GM12878 (cell line): Measurements from ENCODE around the gene TACR3. TPM values are rescaled to one million over a fixed set of nuclear protein-coding genes. Genes with fewer than 3 reads are reported as not detected.

Source experiments
- ATAC-seq: fragments of 200-7000 bp; cut with Tn5 transposase; 3 replicates; pipeline ENCODE4 v1.9.1; 2020; ENCODE audit warnings: mild to moderate bottlenecking, moderate library complexity
- BruUV-seq: library from RNA; stranded (reverse); fragments of 400-500 nt; replicated peaks from 2 replicates; lab custom pipeline; 2021; lab: Mats Ljungman, UMichigan
- CTCF ChIA-PET: fragments of 300-600 bp; sonication (Branson Sonifier 250); formaldehyde crosslinking; extraction: SDS; loops from one replicate; lab custom pipeline; 2021; ENCODE audit warnings: inconsistent platforms; lab: Yijun Ruan, JAX
- POLR2A ChIA-PET: fragments of 350-600 bp; formaldehyde crosslinking; extraction: SDS; loops from one replicate; lab custom pipeline; 2021; ENCODE audit warnings: inconsistent platforms; lab: Charles Lee
- RAD21 ChIA-PET: fragments of 300-600 bp; sonication (Branson Sonifier 250); formaldehyde crosslinking; loops from one replicate; lab custom pipeline; 2023; ENCODE audit warnings: antibody characterized with exemption; ENCODE audit not compliant: unreplicated experiment; lab: Charles Lee
- SMC1A ChIA-PET: fragments of 300-600 bp; sonication (Branson Sonifier 250); formaldehyde crosslinking; loops from one replicate; lab custom pipeline; 2023; ENCODE audit not compliant: unreplicated experiment, uncharacterized antibody; lab: Charles Lee
- DNase-seq: peaks from one replicate; pipeline ENCODE4 v3.0.0-alpha.2; 2011; ENCODE audit warnings: low read depth, low spot score
- FAIRE-seq: peaks from 3 replicates; lab custom pipeline; 2011; peaks lifted over from hg19 to GRCh38; lab: Jason Lieb, UNC
- H2AFZ ChIP-seq: 2 replicates; pipeline ENCODE4 v1.6.0; 2011; ENCODE audit warnings: low read depth, low read length, control low read depth; ENCODE audit not compliant: control insufficient read depth
- H3K27ac ChIP-seq: 2 replicates; pipeline ENCODE4 v1.5.1; 2011; ENCODE audit warnings: control low read depth; ENCODE audit not compliant: control insufficient read depth, insufficient read depth
- H3K27me3 ChIP-seq, 2 experiments: replicated peaks in 1 of 2; 2 replicates each; pipeline versions ENCODE4 v1.6.0 to v1.6.1; 2011; ENCODE audit warnings: low read length in 1 of 2; ENCODE audit not compliant: control insufficient read depth in 2 of 2, insufficient read depth in 2 of 2
- H3K36me3 ChIP-seq, 2 experiments: 2 replicates each; pipeline ENCODE4 v1.5.1; 2011; ENCODE audit warnings: low read length in 1 of 2; ENCODE audit not compliant: control insufficient read depth in 2 of 2, insufficient read depth in 2 of 2
- H3K4me1 ChIP-seq: 2 replicates; pipeline ENCODE4 v1.6.1; 2011; ENCODE audit warnings: mild to moderate bottlenecking, low read length, moderate library complexity, mixed read lengths; ENCODE audit not compliant: control insufficient read depth, insufficient read depth
- H3K4me2 ChIP-seq: 2 replicates; pipeline ENCODE4 v1.6.0; 2011; ENCODE audit warnings: control low read depth; ENCODE audit not compliant: control insufficient read depth, insufficient read depth
- H3K4me3 ChIP-seq: fragments of 200-600 bp; sonication (generic); 2 replicates; pipeline ENCODE4 v1.5.1; 2016
- H3K79me2 ChIP-seq: 2 replicates; pipeline ENCODE4 v1.6.0; 2011; ENCODE audit warnings: low read length; ENCODE audit not compliant: control insufficient read depth, insufficient read depth
- H3K9ac ChIP-seq: 2 replicates; pipeline ENCODE4 v1.8.0; 2011; ENCODE audit warnings: low read length, control low read depth, mixed read lengths; ENCODE audit not compliant: control insufficient read depth, insufficient read depth
- H3K9me3 ChIP-seq: replicated peaks from 3 replicates; pipeline ENCODE4 v1.5.1; 2011; ENCODE audit warnings: mild to moderate bottlenecking, low read length; ENCODE audit not compliant: control insufficient read depth, insufficient read depth
- H4K20me1 ChIP-seq: 2 replicates; pipeline ENCODE4 v1.6.0; 2011; ENCODE audit not compliant: control insufficient read depth, insufficient read depth
- BACH1 ChIP-seq: fragments of 450-650 bp; IDR thresholded peaks from 2 replicates; pipeline ENCODE4 v1.6.1; 2017; ENCODE audit warnings: mild to moderate bottlenecking, borderline replicate concordance
- CHD1 ChIP-seq: IDR thresholded peaks from 2 replicates; pipeline ENCODE4 v1.6.1; 2012; ENCODE audit warnings: low read depth, low read length, improper control_type of control experiment
- DPF2 ChIP-seq: fragments of 450-650 bp; IDR thresholded peaks from 2 replicates; pipeline ENCODE4 v1.6.1; 2017; ENCODE audit warnings: mild to moderate bottlenecking
- E2F4 ChIP-seq: IDR thresholded peaks from 2 replicates; pipeline ENCODE4 v1.6.1; 2012; ENCODE audit warnings: low read depth, low read length, improper control_type of control experiment
- IKZF1 ChIP-seq: fragments of 450-650 bp; conservative IDR thresholded peaks from 2 replicates; pipeline ENCODE4 v1.6.1; 2017; ENCODE audit warnings: antibody characterized with exemption, mild to moderate bottlenecking
- JUNB ChIP-seq: IDR thresholded peaks from 2 replicates; pipeline ENCODE4 v1.6.1; 2016; ENCODE audit warnings: antibody characterized with exemption, mild to moderate bottlenecking
- JUND ChIP-seq: IDR thresholded peaks from 2 replicates; pipeline ENCODE4 v1.6.1; 2012; ENCODE audit warnings: low read depth, mild to moderate bottlenecking, low read length, improper control_type of control experiment, moderate library complexity
- KAT2A ChIP-seq: conservative IDR thresholded peaks from 2 replicates; pipeline ENCODE4 v1.6.1; 2011; ENCODE audit warnings: low read depth, low read length; ENCODE audit not compliant: control insufficient read depth
- MYC ChIP-seq: IDR thresholded peaks from 2 replicates; pipeline ENCODE4 v1.6.1; 2011; ENCODE audit warnings: mild to moderate bottlenecking, low read length, moderate library complexity, inconsistent platforms; ENCODE audit not compliant: insufficient read depth, insufficient replicate concordance, insufficient read length, severe bottlenecking
- NBN ChIP-seq: fragments of 450-650 bp; IDR thresholded peaks from 2 replicates; pipeline ENCODE4 v1.6.1; 2016
- NFXL1 ChIP-seq: fragments of 450-650 bp; IDR thresholded peaks from 2 replicates; pipeline ENCODE4 v1.6.1; 2017; ENCODE audit warnings: antibody characterized with exemption, mild to moderate bottlenecking, borderline replicate concordance
- PAX5 ChIP-seq: IDR thresholded peaks from 2 replicates; pipeline ENCODE4 v1.6.1; 2011; ENCODE audit warnings: low read depth, low read length, borderline replicate concordance
- PAX8 ChIP-seq: fragments of 450-650 bp; IDR thresholded peaks from 2 replicates; pipeline ENCODE4 v1.6.1; 2017; ENCODE audit warnings: mild to moderate bottlenecking, moderate library complexity
- RFX5 ChIP-seq: IDR thresholded peaks from 2 replicates; pipeline ENCODE4 v1.6.1; 2011; ENCODE audit warnings: low read depth, low read length, improper control_type of control experiment
- SIX5 ChIP-seq: IDR thresholded peaks from 2 replicates; pipeline ENCODE4 v1.6.1; 2011; ENCODE audit warnings: mild to moderate bottlenecking, low read depth, low read length, moderate library complexity; ENCODE audit not compliant: severe bottlenecking
- SUPT20H ChIP-seq: IDR thresholded peaks from 2 replicates; pipeline ENCODE4 v1.6.1; 2011; ENCODE audit warnings: low read depth, mild to moderate bottlenecking, low read length, moderate library complexity, borderline replicate concordance; ENCODE audit not compliant: control insufficient read depth
- TCF3 ChIP-seq: IDR thresholded peaks from 2 replicates; pipeline ENCODE4 v1.6.1; 2012; ENCODE audit warnings: low read depth, mild to moderate bottlenecking, low read length, borderline replicate concordance; ENCODE audit not compliant: insufficient read depth
- YBX1 ChIP-seq: fragments of 450-650 bp; IDR thresholded peaks from 2 replicates; pipeline ENCODE4 v1.6.1; 2016; ENCODE audit warnings: antibody characterized with exemption
- ZBED1 ChIP-seq: IDR thresholded peaks from 2 replicates; pipeline ENCODE4 v1.6.1; 2016; ENCODE audit warnings: borderline replicate concordance
- ZBTB33 ChIP-seq: fragments of 450-650 bp; IDR thresholded peaks from 2 replicates; pipeline ENCODE4 v1.6.1; 2017; ENCODE audit warnings: mild to moderate bottlenecking
- ZNF24 ChIP-seq: fragments of 450-650 bp; IDR thresholded peaks from 2 replicates; pipeline ENCODE4 v1.6.1; 2017; ENCODE audit warnings: antibody characterized with exemption, mild to moderate bottlenecking
- WGBS: methylation state at CpG from one replicate; pipeline ENCODE4 v1.1.6; 2016; ENCODE audit warnings: low lambda C conversion rate; ENCODE audit not compliant: insufficient replicate concordance, insufficient coverage; ENCODE audit errors: missing lambda C conversion rate; 5-methylcytosine and 5-hydroxymethylcytosine counted together
- in situ Hi-C: fragments of 300-500 bp; cut with MboI; formaldehyde crosslinking; loops from 9 replicates; pipeline ENCODE4 v1.14.3; 2018; ENCODE audit warnings: mixed read lengths
- intact Hi-C: fragments of 100-400 bp; cut with micrococcal nuclease; formaldehyde crosslinking; loops from one replicate; pipeline ENCODE4 v1.14.2; 2022; ENCODE audit not compliant: unreplicated experiment
- polyA plus RNA-seq, 11 experiments: library from polyadenylated mRNA; depleted of rRNA in 4 of 11; unstranded in 6 of 11; stranded (reverse) in 5 of 11; fragments of >200 nt; fragmentation: Nextera tagmentation in 4 of 11; fragmentation: Illumina TruSeq in 1 of 11; extraction: Ambion mirVana in 4 of 11; extraction: Trizol in 1 of 11; gene quantifications; 1 replicate in 1 of 11; 2 replicates in 10 of 11; pipeline versions ENCODE4 v1.2.1 to v1.2.3, GENCODE V29; 2011 to 2016; ENCODE audit warnings: inconsistent platforms in 2 of 11, missing spikeins in 2 of 11, low read depth in 1 of 11
- total RNA-seq, 4 experiments: library from RNA; depleted of rRNA in 3 of 4; stranded (reverse); fragments of >200 nt in 3 of 4; fragmentation: Illumina TruSeq in 1 of 4; extraction: Trizol in 1 of 4; gene quantifications; 2 replicates each; pipeline versions ENCODE4 v1.2.1 to v1.2.3, GENCODE V29; 2013 to 2021
- TF ChIP-seq, protein P1 (sequence below): fragments of 450-650 bp; IDR thresholded peaks from 2 replicates; pipeline ENCODE4 v1.6.1; 2017; ENCODE audit warnings: borderline replicate concordance

TACR3 gene
- total and polyA plus RNA-seq, 10 of the 15 experiments (the other 5 are each of a cell fraction or from before 2014, with no cell fraction given), result not detected

- TF ChIP-seq, protein P1, sequence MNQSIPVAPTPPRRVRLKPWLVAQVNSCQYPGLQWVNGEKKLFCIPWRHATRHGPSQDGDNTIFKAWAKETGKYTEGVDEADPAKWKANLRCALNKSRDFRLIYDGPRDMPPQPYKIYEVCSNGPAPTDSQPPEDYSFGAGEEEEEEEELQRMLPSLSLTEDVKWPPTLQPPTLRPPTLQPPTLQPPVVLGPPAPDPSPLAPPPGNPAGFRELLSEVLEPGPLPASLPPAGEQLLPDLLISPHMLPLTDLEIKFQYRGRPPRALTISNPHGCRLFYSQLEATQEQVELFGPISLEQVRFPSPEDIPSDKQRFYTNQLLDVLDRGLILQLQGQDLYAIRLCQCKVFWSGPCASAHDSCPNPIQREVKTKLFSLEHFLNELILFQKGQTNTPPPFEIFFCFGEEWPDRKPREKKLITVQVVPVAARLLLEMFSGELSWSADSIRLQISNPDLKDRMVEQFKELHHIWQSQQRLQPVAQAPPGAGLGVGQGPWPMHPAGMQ, result no peak
- TF ChIP-seq CHD1, result no peak
Observed at GRCh38 chr4:103626296-103626695, 93.5 kb downstream of the TACR3 start (continued).

DNA sequence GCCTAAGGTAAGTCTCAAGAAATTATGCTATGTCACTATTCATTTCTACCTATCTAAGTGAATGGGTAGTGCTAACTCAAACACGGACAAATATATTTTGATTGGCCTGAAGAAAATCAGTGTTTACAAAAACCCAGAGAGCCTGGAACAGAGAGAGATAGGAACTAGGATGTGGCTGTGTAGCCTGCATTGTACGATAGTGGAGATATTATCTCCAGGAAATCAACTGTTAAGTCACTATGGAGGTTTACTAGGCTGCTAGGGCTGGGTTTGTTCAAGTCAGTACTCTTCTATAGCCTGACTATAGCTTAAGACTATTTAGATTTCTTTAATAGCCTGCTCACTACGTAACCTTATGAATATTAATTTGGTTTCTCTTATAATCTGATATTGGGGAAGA, 127.9 kb downstream of the TACR3 start:
- no TSS peak for BruUV-seq
- in situ Hi-C loops (no loop called here), intact Hi-C loops (no loop called here)
- no peak for ATAC-seq
- H4K20me1 ChIP-seq, result no peaks in the 10 kb centered on the region
- ChIA-PET POLR2A (no interaction called here), CTCF (no interaction called here), RAD21 (no interaction called here), SMC1A (no interaction called here)
- no peak for TF ChIP-seq TCF3
- no peak for TF ChIP-seq KAT2A
- no peak for TF ChIP-seq BACH1
- no peak for TF ChIP-seq ZBTB33
- TF ChIP-seq JUNB, result no peak
- no peak for TF ChIP-seq PAX5
- TF ChIP-seq YBX1, result no peak
- TF ChIP-seq ZBED1, result no peak
- TF ChIP-seq NFXL1, result no peak
- no peak for TF ChIP-seq PAX8
- TF ChIP-seq MYC, result no peak
- no peak for TF ChIP-seq IKZF1
- no peak for TF ChIP-seq SIX5
- TF ChIP-seq RFX5, result no peak
- TF ChIP-seq SUPT20H, result no peak
- no peak for TF ChIP-seq ZNF24
- no peak for TF ChIP-seq DPF2
- no peak for TF ChIP-seq NBN
- no peak for TF ChIP-seq JUND
- no peak for TF ChIP-seq E2F4
- no peak for FAIRE-seq
- no peak overlapping the region for H3K27ac ChIP-seq
- H3K9me3 ChIP-seq, result no peaks in the 10 kb centered on the region
- no peak overlapping the region for H3K9ac ChIP-seq
- H3K4me3 ChIP-seq, result no peak overlapping the region
- WGBS, result 4% methylated on average over 3 of the region's 3 CpGs
- DNase-seq, result no peak
- H3K4me2 ChIP-seq, result no peak overlapping the region
- H3K4me1 ChIP-seq, result no peaks in the 10 kb centered on the region
- no peaks in the 10 kb centered on the region for H3K36me3 ChIP-seq
- no peak overlapping the region for H2AFZ ChIP-seq
- no peaks in the 10 kb centered on the region for H3K79me2 ChIP-seq
- H3K27me3 ChIP-seq, result no peaks in the 10 kb centered on the region
